Right cardiac atrium (tissue), 5 donors: Measurements from ENCODE around the gene ARHGAP27. TPM values are rescaled to one million over a fixed set of nuclear protein-coding genes. Genes with fewer than 3 reads are reported as not detected.
"Not testable (repeated sequence)": the region's sequence is repeated elsewhere in the genome, so short reads cannot be mapped to it uniquely, and the experiment has no call there.

Experiments
- ATAC-seq, 2 donors: fragments of 200-7000 bp; cut with Tn5 transposase; one replicate each; pipeline versions ENCODE4 v1.8.0 to v1.9.1; 2020; ENCODE audit warnings: moderate library complexity in 2 of 2, mild to moderate bottlenecking in 1 of 2
- DNase-seq, 3 donors: peaks; one replicate each; pipeline ENCODE4 v3.0.0-alpha.2; 2020
- H3K27ac ChIP-seq: one replicate; pipeline ENCODE4 v1.5.1; 2013; ENCODE audit warnings: mild to moderate bottlenecking, low read length, control low read depth, moderate library complexity
- H3K27me3 ChIP-seq: one replicate; pipeline ENCODE4 v1.6.1; 2013; ENCODE audit not compliant: control insufficient read depth, insufficient read depth
- H3K4me1 ChIP-seq: one replicate; pipeline ENCODE4 v1.6.1; 2013; ENCODE audit warnings: low read length; ENCODE audit not compliant: control insufficient read depth, insufficient read depth
- H3K4me3 ChIP-seq: one replicate; pipeline ENCODE4 v1.5.1; 2013; ENCODE audit warnings: low read length, control low read depth
- H3K9me3 ChIP-seq: one replicate; pipeline ENCODE4 v1.6.1; 2013; ENCODE audit warnings: low read length; ENCODE audit not compliant: control insufficient read depth
- WGBS: extraction: QIAGEN DNeasy Blood & Tissue Kit; methylation state at CpG from one replicate; pipeline ENCODE4 v1.1.7; 2013; 5-methylcytosine and 5-hydroxymethylcytosine counted together
- intact Hi-C, 4 donors: fragments of 100-400 bp; cut with DNase I; formaldehyde crosslinking; loops; one replicate each; pipeline versions ENCODE4 v1.11.0 to v1.14.0; 2022 to 2023
- polyA plus RNA-seq: library from polyadenylated mRNA; stranded (reverse); fragments of 200-250 nt; gene quantifications from one replicate; pipeline ENCODE4 v1.2.3, GENCODE V29; 2013
- total RNA-seq, 4 donors: library from RNA; stranded (reverse); fragmentation: NEBNext Ultra II Directional; extraction: Animal tissue kit (Norgen Biotek cat#: 25700); gene quantifications; one replicate each; pipeline ENCODE4 v1.2.1, GENCODE V29; 2021
- donor health status: healthy with polysubstance abuse.
- donor health status: DM: no; HTN: yes; CAD: no.
- donor health status: DM: no; HTN: no; CAD: no.
- donor health status: DM: no; HTN: yes; CAD: no; lungs with severe emphysema.
- donor health status: DM: yes; HTN: yes; CAD: no.

ARHGAP27 gene
- total and polyA plus RNA-seq, 5 donors = 25.1 to 32.0 (median 26.8) TPM

GRCh38 chr17:45453731-45454130, 21.1 kb upstream of the ARHGAP27 start:
- H3K27me3 ChIP-seq, H3K27ac ChIP-seq, intact Hi-C loops, H3K9me3 ChIP-seq, H3K4me1 ChIP-seq, ATAC-seq, DNase-seq, H3K4me3 ChIP-seq: not testable (repeated sequence)
- WGBS = 94% methylated on average over 17 of the region's 17 CpGs

GRCh38 chr17:45453225-45453534, 20.5 kb upstream of the ARHGAP27 start:
- H3K4me3 ChIP-seq, H3K4me1 ChIP-seq, DNase-seq, ATAC-seq, H3K27me3 ChIP-seq, intact Hi-C loops, H3K27ac ChIP-seq, H3K9me3 ChIP-seq: not testable (repeated sequence)
- WGBS = 85% methylated on average over 3 of the region's 7 CpGs

GRCh38 chr17:45452329-45453224, 19.9 kb upstream of the ARHGAP27 start:
- not testable (repeated sequence) for ATAC-seq
- 70% methylated on average over 9 of the region's 9 CpGs for WGBS

GRCh38 chr17:45451660-45452059, 19.0 kb upstream of the ARHGAP27 start:
- H3K4me1 ChIP-seq, ATAC-seq, H3K27ac ChIP-seq, H3K9me3 ChIP-seq, intact Hi-C loops, H3K4me3 ChIP-seq, DNase-seq, H3K27me3 ChIP-seq: not testable (repeated sequence)
- 88% methylated on average over 7 of the region's 10 CpGs for WGBS

More at GRCh38 chr17:45452329-45453224, 19.9 kb upstream of the ARHGAP27 start:
- H3K9me3 ChIP-seq, DNase-seq, H3K27ac ChIP-seq, H3K27me3 ChIP-seq, H3K4me1 ChIP-seq, intact Hi-C loops, H3K4me3 ChIP-seq: not testable (repeated sequence)

GRCh38 chr17:45451131-45451530, 18.5 kb upstream of the ARHGAP27 start:
- Histone ChIP-seq H3K27me3 (no peaks in the 10 kb centered on the region), H3K27ac (no peak overlapping the region), H3K4me1 (no peaks in the 10 kb centered on the region), H3K9me3 (no peaks in the 10 kb centered on the region), H3K4me3 (no peak overlapping the region)
- ATAC-seq (no peak), DNase-seq (no peak)
- 88% methylated on average over 8 of the region's 8 CpGs for WGBS
- intact Hi-C loops = no loop called here

GRCh38 chr17:45449708-45450329, 17.1 kb upstream of the ARHGAP27 start:
- ATAC-seq, DNase-seq, intact Hi-C loops, H3K27ac ChIP-seq, H3K4me1 ChIP-seq, H3K4me3 ChIP-seq, H3K27me3 ChIP-seq, H3K9me3 ChIP-seq: not testable (repeated sequence)
- 100% methylated on average over 1 of the region's 1 CpG for WGBS

GRCh38 chr17:45449260-45449659, 16.6 kb upstream of the ARHGAP27 start:
- ATAC-seq, H3K27me3 ChIP-seq, H3K9me3 ChIP-seq, intact Hi-C loops, H3K27ac ChIP-seq, H3K4me3 ChIP-seq, H3K4me1 ChIP-seq, DNase-seq: not testable (repeated sequence)
- 100% methylated on average over 1 of the region's 1 CpG for WGBS

GRCh38 chr17:45448483-45448882, 15.8 kb upstream of the ARHGAP27 start:
- H3K27ac ChIP-seq, H3K9me3 ChIP-seq, ATAC-seq, H3K27me3 ChIP-seq, H3K4me3 ChIP-seq, DNase-seq, intact Hi-C loops, H3K4me1 ChIP-seq: not testable (repeated sequence)
- 100% methylated on average over 1 of the region's 1 CpG for WGBS

GRCh38 chr17:45448066-45448465, 15.4 kb upstream of the ARHGAP27 start:
- ATAC-seq, DNase-seq, intact Hi-C loops, H3K4me1 ChIP-seq, H3K9me3 ChIP-seq, H3K27me3 ChIP-seq, H3K4me3 ChIP-seq: not testable (repeated sequence)
- WGBS = 89% methylated on average over 7 of the region's 7 CpGs
- H3K27ac ChIP-seq = peak overlapping the region; percentile 33

- H3K4me3 ChIP-seq, H3K9me3 ChIP-seq, DNase-seq, intact Hi-C loops, H3K27me3 ChIP-seq, H3K4me1 ChIP-seq: not testable (repeated sequence)
- WGBS = 61% methylated on average over 14 of the region's 14 CpGs
- peak; percentile 6 to 51 for ATAC-seq
- peak overlapping the region; percentile 33 for H3K27ac ChIP-seq
Observed at GRCh38 chr17:45447650-45448049, 15.0 kb upstream of the ARHGAP27 start.

GRCh38 chr17:45446872-45447625, 14.4 kb upstream of the ARHGAP27 start:
- intact Hi-C loops, H3K27me3 ChIP-seq, H3K4me3 ChIP-seq, H3K9me3 ChIP-seq, H3K4me1 ChIP-seq: not testable (repeated sequence)
- H3K27ac ChIP-seq = peak overlapping the region; percentile 25
- ATAC-seq (peak; percentile 80 to 85), DNase-seq (peak; percentile 64 to 83 (median 78))
- 68% methylated on average over 8 of the region's 8 CpGs for WGBS
